ENCODE results near the gene DPPA3. TPM values are rescaled to one million over a fixed set of nuclear protein-coding genes. Genes with fewer than 3 reads are reported as not detected.

DPPA3 gene
- total RNA-seq (2011; cell fraction: chromatin; rRNA removed; ENCODE audit: low replicate concordance): not detected in 2 replicates
- total RNA-seq (2011; cell fraction: nucleolus; rRNA removed): not detected in 2 replicates
- not detected in 2 replicates for total RNA-seq (2011; cell fraction: nucleoplasm; rRNA removed)
- total RNA-seq (2014; rRNA removed) (not detected in 2 replicates), total RNA-seq (2014; rRNA removed; fragmentation: Illumina TruSeq; extraction: Trizol) (not detected in 2 replicates), total RNA-seq (2015; rRNA removed; fragmentation: Illumina TruSeq; extraction: Trizol) (not detected in 2 replicates), total RNA-seq (2021) (not detected in 2 replicates), polyA plus RNA-seq (2011; rRNA removed) (not detected in 2 replicates), polyA plus RNA-seq (2014; fragmentation: Illumina TruSeq; extraction: Trizol) (not detected in 2 replicates), polyA plus RNA-seq (2014; fragmentation: Nextera tagmentation; extraction: Ambion mirVana) (not detected), polyA plus RNA-seq (2014; rRNA removed) (not detected in 2 replicates), polyA minus RNA-seq (2011; rRNA and poly(A)+ RNA removed) (not detected in 2 replicates), Bru-seq, nascent RNA (not detected), BruChase-seq, experiment 1, labeled RNA remaining after a 2-hour chase (not detected), BruChase-seq, experiment 2, labeled RNA remaining after a 6-hour chase (not detected)
- polyA plus RNA-seq (2011; cell fraction: cytosol; rRNA removed): not detected in 2 replicates
- polyA plus RNA-seq (2011; cell fraction: nucleus; rRNA removed): not detected in 2 replicates
- polyA plus RNA-seq (2012): not detected in 2 replicates
- polyA minus RNA-seq (2011; cell fraction: cytosol; rRNA and poly(A)+ RNA removed): not detected in 2 replicates
- not detected in 2 replicates for polyA minus RNA-seq (2011; cell fraction: nucleus; rRNA and poly(A)+ RNA removed)
- long read RNA-seq, experiment 1: 0 reads
- long read RNA-seq, experiment 2: 0 reads
- long read RNA-seq, experiment 3: 0 reads

DNA sequence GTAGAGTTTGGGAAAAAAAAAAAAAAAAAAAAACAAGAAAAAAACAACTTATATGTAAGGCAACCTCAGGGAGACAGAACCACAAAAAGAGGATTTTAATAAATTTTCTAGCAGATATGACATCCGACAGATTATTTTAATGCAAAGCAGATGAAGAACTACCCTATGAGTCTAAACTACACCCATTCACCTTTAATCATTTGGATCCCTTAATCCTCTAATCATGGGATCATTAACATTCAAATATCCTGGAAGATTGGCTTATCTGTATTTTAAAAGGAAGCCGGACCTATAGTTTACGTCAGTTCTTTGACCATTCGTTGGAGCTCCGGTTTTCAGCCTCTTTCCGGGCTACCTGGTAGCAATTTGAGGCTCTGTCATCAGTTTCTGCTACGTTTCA lies at the start of gene DPPA3:
Gene DPPA3, plus strand, starts transcription at position 301 of the 400 bp plus-strand sequence. CDS start 138 bp downstream, outside the sequence.
- ATAC-seq: no peak
- H3K4me1 ChIP-seq (replicated peaks in 1 of 2; ENCODE audit: control insufficient read depth in 2 of 2, insufficient read depth in 2 of 2, low read length in 2 of 2): peaks cover 0 to 3% of the 10 kb centered on the region in 2 experiments; a peak in 1 of 5 replicates
- FAIRE-seq: no peak
- no peaks in the 10 kb centered on the region for H3K79me2 ChIP-seq (ENCODE audit: control insufficient read depth, insufficient read depth, low read length)
- CTCF ChIA-PET (ENCODE audit: low intra/inter-chr PET ratio): interaction anchor here (0.6 kb wide), 1 partner anchor 9 kb away, joined by 3 read pairs; no protein-coding TSS in a partner anchor
- H4K20me1 ChIP-seq (replicated peaks; ENCODE audit: control insufficient read depth, insufficient read depth, low read length): no peaks in the 10 kb centered on the region
- H3K9ac ChIP-seq (ENCODE audit: insufficient read depth in 1 of 2, low read depth in 2 of 2, low read length in 2 of 2): no peak within 1 kb of the TSS
- DNase-seq (ENCODE audit: extremely low read depth in 1 of 4, low spot score in 3 of 4): no peak
- no TSS peak for BruUV-seq (replicated peaks)
- WGBS (ENCODE audit: insufficient coverage, low coverage, missing lambda C conversion rate): 4% methylated on average over 7 of the region's 7 CpGs
- H3K4me2 ChIP-seq (ENCODE audit: insufficient read depth, low read length): no peak within 1 kb of the TSS
- in situ Hi-C loops (cut with MboI) (no loop called here), intact Hi-C loops (cut with micrococcal nuclease) (no loop called here)
- no peak within 1 kb of the TSS for H3K27ac ChIP-seq (ENCODE audit: extremely low read depth, low read depth, low read length)
- POLR2A ChIA-PET: no interaction called here
- no peak within 1 kb of the TSS for H3K4me3 ChIP-seq
- no peak within 1 kb of the TSS for H2AFZ ChIP-seq (ENCODE audit: low read depth, low read length)
- H3K27me3 ChIP-seq (ENCODE audit: control insufficient read depth in 2 of 2, insufficient read depth in 2 of 2, low read length in 2 of 2): peaks cover 0 to 8% of the 10 kb centered on the region in 2 experiments; a peak in 2 of 5 replicates
- H3K9me3 ChIP-seq (replicated peaks; ENCODE audit: control insufficient read depth, insufficient read depth, low read depth, low read length): no peaks in the 10 kb centered on the region
- TF ChIP-seq TAF1 (IDR thresholded peaks at IDR 0.05; ENCODE audit: control insufficient read depth, extremely low read depth, insufficient read depth, low read length, severe bottlenecking) (no peak), ZNF12 (CRISPR knock-in tag; IDR thresholded peaks at IDR 0.05) (no peak), TOE1 (IDR thresholded peaks at IDR 0.05; ENCODE audit: borderline replicate concordance) (no peak), TOE1 (CRISPR knock-in tag; IDR thresholded peaks at IDR 0.05; ENCODE audit: borderline replicate concordance, low read depth) (no peak), HNRNPH1 (optimal IDR thresholded peaks at IDR 0.05; ENCODE audit: low read depth, low read length) (no peak), CC2D1A (IDR thresholded peaks at IDR 0.05) (no peak)
- TF ChIP-seq, protein P1, sequence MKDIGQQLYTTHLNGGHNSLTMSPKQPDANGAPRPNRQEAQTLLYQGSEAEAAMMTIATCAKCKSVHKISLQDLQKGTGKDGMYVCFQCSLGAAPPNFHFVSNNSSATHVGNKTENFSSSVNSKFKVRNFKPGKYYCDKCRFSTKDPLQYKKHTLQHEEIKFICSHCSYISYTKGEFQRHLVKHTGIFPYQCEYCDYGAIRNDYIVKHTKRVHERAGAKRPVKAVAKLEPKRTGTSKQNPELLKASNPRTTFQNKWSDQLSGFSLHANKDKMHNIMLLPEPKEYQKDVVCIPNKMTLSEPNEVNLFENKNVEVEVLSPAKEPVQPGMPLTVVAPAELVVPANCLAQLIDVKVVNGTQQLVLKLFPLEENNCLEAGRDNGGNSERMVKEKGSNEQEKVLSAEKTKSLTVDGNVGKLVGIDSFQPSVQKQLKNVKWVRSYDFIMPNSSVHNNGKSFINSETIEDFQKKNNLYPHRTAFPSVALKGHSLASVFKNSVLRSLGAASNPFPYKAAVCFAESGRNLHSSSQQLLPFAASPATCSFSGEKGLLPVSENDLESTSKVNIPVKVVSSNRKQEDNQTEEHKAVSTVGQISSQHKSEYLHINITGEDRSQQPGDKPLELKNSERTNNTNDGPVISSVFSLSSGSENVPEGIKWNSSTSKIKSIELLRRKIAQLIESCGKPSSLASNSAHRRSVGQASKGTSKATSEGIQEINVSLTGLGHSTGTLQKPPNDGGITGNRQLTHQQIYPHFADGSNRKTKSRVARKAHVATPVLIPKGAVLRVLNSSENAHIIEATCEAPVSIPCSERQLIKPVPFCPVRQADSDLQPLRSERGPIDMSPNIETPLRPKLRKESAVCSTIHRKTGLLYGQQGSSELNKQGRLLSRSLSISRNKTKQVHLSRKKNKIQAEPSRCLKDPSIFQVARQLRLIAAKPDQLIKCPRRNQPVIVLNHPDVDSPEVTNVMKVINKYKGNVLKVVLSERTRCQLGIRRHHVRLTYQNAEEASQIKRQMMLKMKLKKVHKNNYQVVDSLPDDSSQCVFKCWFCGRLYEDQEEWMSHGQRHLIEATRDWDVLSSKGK (CRISPR knock-in tag; IDR thresholded peaks at IDR 0.05): no peak
- TF ChIP-seq, protein P2, sequence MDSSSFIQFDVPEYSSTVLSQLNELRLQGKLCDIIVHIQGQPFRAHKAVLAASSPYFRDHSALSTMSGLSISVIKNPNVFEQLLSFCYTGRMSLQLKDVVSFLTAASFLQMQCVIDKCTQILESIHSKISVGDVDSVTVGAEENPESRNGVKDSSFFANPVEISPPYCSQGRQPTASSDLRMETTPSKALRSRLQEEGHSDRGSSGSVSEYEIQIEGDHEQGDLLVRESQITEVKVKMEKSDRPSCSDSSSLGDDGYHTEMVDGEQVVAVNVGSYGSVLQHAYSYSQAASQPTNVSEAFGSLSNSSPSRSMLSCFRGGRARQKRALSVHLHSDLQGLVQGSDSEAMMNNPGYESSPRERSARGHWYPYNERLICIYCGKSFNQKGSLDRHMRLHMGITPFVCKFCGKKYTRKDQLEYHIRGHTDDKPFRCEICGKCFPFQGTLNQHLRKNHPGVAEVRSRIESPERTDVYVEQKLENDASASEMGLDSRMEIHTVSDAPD (CRISPR knock-in tag; IDR thresholded peaks at IDR 0.05): no peak
- TF ChIP-seq, protein P3, sequence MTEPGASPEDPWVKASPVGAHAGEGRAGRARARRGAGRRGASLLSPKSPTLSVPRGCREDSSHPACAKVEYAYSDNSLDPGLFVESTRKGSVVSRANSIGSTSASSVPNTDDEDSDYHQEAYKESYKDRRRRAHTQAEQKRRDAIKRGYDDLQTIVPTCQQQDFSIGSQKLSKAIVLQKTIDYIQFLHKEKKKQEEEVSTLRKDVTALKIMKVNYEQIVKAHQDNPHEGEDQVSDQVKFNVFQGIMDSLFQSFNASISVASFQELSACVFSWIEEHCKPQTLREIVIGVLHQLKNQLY (CRISPR knock-in tag; conservative IDR thresholded peaks at IDR 0.05): no peak
- H3K36me3 ChIP-seq (ENCODE audit: control insufficient read depth, insufficient read depth, low read length): no peaks in the 10 kb centered on the region
- H3K9me1 ChIP-seq (ENCODE audit: control insufficient read depth, insufficient read depth, low read length): no peaks in the 10 kb centered on the region

All from K562 (cell line).